Gastroesophageal sphincter (tissue), 4 donors: ENCODE data around the gene RAB28. TPM values are rescaled to one million over a fixed set of nuclear protein-coding genes. Genes with fewer than 3 reads are reported as not detected.

ENCODE experiments used
- ATAC-seq: fragments of 150-250 bp; one replicate; pipeline ENCODE4 v1.9.1; 2016; ENCODE audit warnings: mild to moderate bottlenecking, moderate library complexity
- H3K27ac ChIP-seq, 4 donors: fragments of 200-600 bp; sonication (generic) in 3 of 4; 1 replicate in 3 of 4; 2 replicates in 1 of 4; pipeline ENCODE4 v1.5.1; 2016 to 2019
- H3K27me3 ChIP-seq: fragments of 200-600 bp; sonication (generic); one replicate; pipeline ENCODE4 v1.5.1; 2019
- H3K36me3 ChIP-seq, 2 donors: fragments of 200-600 bp; sonication (generic); one replicate each; pipeline ENCODE4 v1.5.1; 2019; ENCODE audit warnings: control low read depth in 1 of 2
- H3K4me1 ChIP-seq, 3 donors: fragments of 200-600 bp; sonication (generic); 1 replicate in 2 of 3; 2 replicates in 1 of 3; pipeline ENCODE4 v1.5.1; 2016 to 2019; ENCODE audit warnings: control low read depth in 2 of 3
- H3K4me3 ChIP-seq, 2 donors: fragments of 200-600 bp; sonication (generic); one replicate each; pipeline ENCODE4 v1.5.1; 2019; ENCODE audit warnings: mild to moderate bottlenecking in 1 of 2, moderate library complexity in 1 of 2
- H3K9me3 ChIP-seq, 3 donors: fragments of 200-600 bp; sonication (generic); one replicate each; pipeline ENCODE4 v1.5.1; 2017 to 2019; ENCODE audit warnings: control low read depth in 2 of 3
- CTCF ChIP-seq, 4 experiments: fragments of 200-600 bp in 2 of 4; fragments of 450-650 bp in 2 of 4; sonication (generic) in 1 of 4; IDR thresholded peaks; one replicate each; pipeline ENCODE4 v1.5.1; 2017 to 2019; ENCODE audit warnings: antibody characterized with exemption in 4 of 4, mild to moderate bottlenecking in 2 of 4, moderate library complexity in 2 of 4
- EP300 ChIP-seq: sonication (generic); formaldehyde crosslinking; IDR thresholded peaks from one replicate; pipeline ENCODE4 v1.6.1; 2017; ENCODE audit warnings: antibody characterized with exemption, mild to moderate bottlenecking
- POLR2A ChIP-seq, 2 donors: fragments of 450-650 bp; IDR thresholded peaks; one replicate each; pipeline ENCODE4 v1.6.1; 2017; ENCODE audit warnings: antibody characterized with exemption in 2 of 2, mild to moderate bottlenecking in 2 of 2, moderate library complexity in 1 of 2
- POLR2AphosphoS5 ChIP-seq: sonication (generic); formaldehyde crosslinking; IDR thresholded peaks from one replicate; pipeline ENCODE4 v1.6.1; 2017; ENCODE audit warnings: antibody characterized with exemption
- WGBS, 2 donors: methylation state at CpG; one replicate each; pipeline ENCODE4 v1.1.5; 2018; ENCODE audit warnings: low coverage in 1 of 2; 5-methylcytosine and 5-hydroxymethylcytosine counted together
- total RNA-seq, 4 donors: library from RNA; depleted of rRNA; stranded (reverse); fragments of >200 nt; gene quantifications; one replicate each; pipeline ENCODE4 v1.1.0, GENCODE V29; 2016

Gene RAB28
- total RNA-seq, 4 donors from 2014 or later = 14.8 to 25.7 (median 18.3) TPM

- H3K4me3 ChIP-seq = no peak overlapping the region
- no peaks in the 10 kb centered on the region for H3K4me1 ChIP-seq
- 41 to 80% methylated on average over 2 to 4 of the region's 4 CpGs for WGBS, 2 donors
- H3K27ac ChIP-seq = no peak overlapping the region
- no peaks in the 10 kb centered on the region for H3K9me3 ChIP-seq
- no peak for ATAC-seq
- peaks cover 0 to 7% of the 10 kb centered on the region in 2 donors for H3K36me3 ChIP-seq
- TF ChIP-seq EP300 = no peak
- no peak for TF ChIP-seq POLR2A (IDR thresholded peaks at IDR 0.05)
- no peaks in the 10 kb centered on the region for H3K27me3 ChIP-seq
Measured at GRCh38 chr4:13331827-13332226, 152.3 kb downstream of the RAB28 start.

- no peak for TF ChIP-seq POLR2AphosphoS5
- TF ChIP-seq CTCF (IDR thresholded peaks at IDR 0.05) = no peak
- TF ChIP-seq POLR2A (IDR thresholded peaks at IDR 0.05) = no peak
- no peak for TF ChIP-seq EP300
- Histone ChIP-seq H3K4me1 (no peaks in the 10 kb centered on the region), H3K9me3 (no peaks in the 10 kb centered on the region), H3K36me3 (no peaks in the 10 kb centered on the region), H3K4me3 (no peak overlapping the region), H3K27ac (no peak overlapping the region), H3K27me3 (no peaks in the 10 kb centered on the region)
- ATAC-seq = no peak
- 86 to 93% methylated on average over 2 to 3 of the region's 3 CpGs for WGBS, 2 donors
Measured at GRCh38 chr4:13329963-13330362, 154.2 kb downstream of the RAB28 start.

- no peak overlapping the region for H3K4me3 ChIP-seq
- no peaks in the 10 kb centered on the region for H3K4me1 ChIP-seq
- no peaks in the 10 kb centered on the region for H3K36me3 ChIP-seq
- TF ChIP-seq CTCF (IDR thresholded peaks at IDR 0.05) (no peak), EP300 (no peak), POLR2AphosphoS5 (no peak), POLR2A (IDR thresholded peaks at IDR 0.05) (no peak)
- ATAC-seq = no peak
- WGBS, 2 donors = 50 to 74% methylated on average over 1 of the region's 1 CpG
- H3K9me3 ChIP-seq = no peaks in the 10 kb centered on the region
- no peak overlapping the region for H3K27ac ChIP-seq
- no peaks in the 10 kb centered on the region for H3K27me3 ChIP-seq
Measured at GRCh38 chr4:13329340-13329850, 154.7 kb downstream of the RAB28 start.

- TF ChIP-seq POLR2A (IDR thresholded peaks at IDR 0.05) (no peak), CTCF (IDR thresholded peaks at IDR 0.05) (no peak), POLR2AphosphoS5 (no peak), EP300 (no peak)
- H3K36me3 ChIP-seq = no peaks in the 10 kb centered on the region
- H3K4me3 ChIP-seq = no peak overlapping the region
- ATAC-seq = no peak
- no peaks in the 10 kb centered on the region for H3K4me1 ChIP-seq
- H3K27me3 ChIP-seq = no peaks in the 10 kb centered on the region
- H3K9me3 ChIP-seq = no peaks in the 10 kb centered on the region
- 93 to 94% methylated on average over 2 of the region's 2 CpGs for WGBS, 2 donors
- H3K27ac ChIP-seq = no peak overlapping the region
Measured at GRCh38 chr4:13328591-13328990, 155.5 kb downstream of the RAB28 start.

GRCh38 chr4:13327991-13328390 lies 156.1 kb downstream of the RAB28 start:
- no peaks in the 10 kb centered on the region for H3K36me3 ChIP-seq
- WGBS, 2 donors = 87 to 96% methylated on average over 3 of the region's 3 CpGs
- no peaks in the 10 kb centered on the region for H3K27me3 ChIP-seq
- no peak for TF ChIP-seq CTCF (IDR thresholded peaks at IDR 0.05)
- no peak for TF ChIP-seq POLR2AphosphoS5
- TF ChIP-seq POLR2A (IDR thresholded peaks at IDR 0.05) = no peak
- no peak for TF ChIP-seq EP300
- no peaks in the 10 kb centered on the region for H3K9me3 ChIP-seq
- H3K27ac ChIP-seq = no peak overlapping the region
- H3K4me3 ChIP-seq = no peak overlapping the region
- no peaks in the 10 kb centered on the region for H3K4me1 ChIP-seq
- ATAC-seq = no peak
